GM23338 (cell line): ENCODE results near the gene UBE2I. TPM values are rescaled to one million over a fixed set of nuclear protein-coding genes. Genes with fewer than 3 reads are reported as not detected.

Experiments used
- ATAC-seq: fragments of 200-7000 bp; cut with Tn5 transposase; 3 replicates; pipeline ENCODE4 v1.9.1; 2020
- DNase-seq: peaks from one replicate; pipeline ENCODE4 v3.0.0-alpha.2; 2015; ENCODE audit warnings: low spot score
- H2AFZ ChIP-seq: fragments of 200-600 bp; sonication (generic); 2 replicates; pipeline ENCODE4 v1.8.0; 2016; ENCODE audit warnings: antibody characterized with exemption, mild to moderate bottlenecking, moderate library complexity
- H3F3A ChIP-seq: fragments of 200-600 bp; sonication (generic); replicated peaks from 2 replicates; pipeline ENCODE4 v1.8.0; 2017; ENCODE audit warnings: antibody characterized with exemption, mixed run types, low read depth
- H3K27ac ChIP-seq: fragments of 200-600 bp; sonication (generic); 2 replicates; pipeline ENCODE4 v1.6.1; 2016; ENCODE audit warnings: low read depth
- H3K27me3 ChIP-seq: fragments of 200-600 bp; sonication (generic); 2 replicates; pipeline ENCODE4 v1.8.0; 2016; ENCODE audit warnings: mild to moderate bottlenecking, mixed run types, moderate library complexity; ENCODE audit not compliant: insufficient read depth
- H3K36me3 ChIP-seq: fragments of 200-600 bp; sonication (generic); 2 replicates; pipeline ENCODE4 v1.8.0; 2016; ENCODE audit warnings: mild to moderate bottlenecking; ENCODE audit not compliant: insufficient read depth
- H3K4me1 ChIP-seq: fragments of 200-600 bp; sonication (generic); 2 replicates; pipeline ENCODE4 v1.8.0; 2016; ENCODE audit warnings: mild to moderate bottlenecking, moderate library complexity; ENCODE audit not compliant: insufficient read depth
- H3K4me2 ChIP-seq: fragments of 200-600 bp; sonication (generic); 2 replicates; pipeline ENCODE4 v1.7.1; 2017; ENCODE audit warnings: mixed run types
- H3K4me3 ChIP-seq: fragments of 200-600 bp; sonication (generic); 2 replicates; pipeline ENCODE4 v1.6.1; 2016; ENCODE audit warnings: mixed run types
- H3K79me2 ChIP-seq: fragments of 200-600 bp; sonication (generic); replicated peaks from 2 replicates; pipeline ENCODE4 v1.8.0; 2017; ENCODE audit warnings: mild to moderate bottlenecking; ENCODE audit not compliant: insufficient read depth
- H3K9me2 ChIP-seq: fragments of 200-600 bp; sonication (generic); 2 replicates; pipeline ENCODE4 v1.8.0; 2017; ENCODE audit not compliant: insufficient read depth
- H4K20me1 ChIP-seq: fragments of 200-600 bp; sonication (generic); replicated peaks from 2 replicates; pipeline ENCODE4 v1.8.0; 2017; ENCODE audit warnings: mild to moderate bottlenecking; ENCODE audit not compliant: insufficient read depth
- H3K27ac Mint-ChIP-seq: 2 replicates; pipeline ENCODE4 v1.8.0; 2020; ENCODE audit warnings: inconsistent platforms, mild to moderate bottlenecking, moderate library complexity, mixed read lengths
- H3K27me3 Mint-ChIP-seq: 3 replicates; pipeline ENCODE4 v1.8.0; 2022; ENCODE audit warnings: low read depth, mild to moderate bottlenecking, moderate library complexity, mixed read lengths, inconsistent platforms; ENCODE audit not compliant: insufficient read depth, poor library complexity
- H3K36me3 Mint-ChIP-seq: 3 replicates; pipeline ENCODE4 v1.8.0; 2021; ENCODE audit warnings: low read depth, mild to moderate bottlenecking, inconsistent platforms, moderate library complexity, mixed read lengths
- H3K4me1 Mint-ChIP-seq: 3 replicates; pipeline ENCODE4 v1.8.0; 2020; ENCODE audit warnings: mild to moderate bottlenecking, inconsistent platforms, mixed read lengths
- H3K4me3 Mint-ChIP-seq: 3 replicates; pipeline ENCODE4 v1.8.0; 2021; ENCODE audit warnings: moderate library complexity, mild to moderate bottlenecking, inconsistent platforms, mixed read lengths
- H3K9me3 Mint-ChIP-seq: 3 replicates; pipeline ENCODE4 v1.8.0; 2020; ENCODE audit warnings: moderate library complexity, mild to moderate bottlenecking, inconsistent platforms, mixed read lengths
- CREB1 ChIP-seq: fragments of 250-450 bp; sonication (Bioruptor Pico); IDR thresholded peaks from 2 replicates; pipeline ENCODE4 v1.5.0; 2020; ENCODE audit warnings: low read depth, mild to moderate bottlenecking, moderate library complexity
- JUNB ChIP-seq: IDR thresholded peaks from one replicate; pipeline ENCODE4 v1.6.1; 2016; ENCODE audit warnings: antibody characterized with exemption; ENCODE audit not compliant: unreplicated experiment
- POLR2AphosphoS5 ChIP-seq: IDR thresholded peaks from 2 replicates; pipeline ENCODE4 v1.6.1; 2016; ENCODE audit warnings: antibody characterized with exemption, low read depth
- ZNF331 ChIP-seq: fragments of 250-450 bp; sonication (Bioruptor Pico); IDR thresholded peaks from 2 replicates; pipeline ENCODE4 v1.5.0; 2020; ENCODE audit warnings: low read depth, mild to moderate bottlenecking, moderate library complexity
- polyA plus RNA-seq: library from polyadenylated mRNA; unstranded; fragments of >200 nt; fragmentation: Nextera tagmentation; extraction: Ambion mirVana; gene quantifications from 2 replicates; pipeline ENCODE4 v1.2.1, GENCODE V29; 2016
- total RNA-seq: library from RNA; depleted of rRNA; stranded (reverse); fragments of >200 nt; shearing (Covaris generic); gene quantifications from 2 replicates; pipeline ENCODE4 v1.2.3, GENCODE V29; 2014
- TF ChIP-seq, protein P1 (sequence below): IDR thresholded peaks from one replicate; pipeline ENCODE4 v1.6.1; 2018; ENCODE audit warnings: antibody characterized with exemption; ENCODE audit not compliant: unreplicated experiment
- TF ChIP-seq, protein P2 (sequence below), 2 experiments: fragments of 200-600 bp in 1 of 2; sonication (generic) in 1 of 2; conservative IDR thresholded peaks; 2 replicates each; pipeline versions ENCODE4 v1.5.1 to v1.6.1; 2016 to 2017; ENCODE audit warnings: antibody characterized with exemption in 2 of 2, low read depth in 2 of 2, mild to moderate bottlenecking in 2 of 2, moderate library complexity in 1 of 2
- TF ChIP-seq, protein P3 (sequence below): fragments of 250-450 bp; sonication (Bioruptor Pico); IDR thresholded peaks from 2 replicates; pipeline ENCODE4 v1.5.0; 2020; ENCODE audit warnings: mild to moderate bottlenecking, moderate library complexity

UBE2I gene
- total and polyA plus RNA-seq, 2 experiments from 2014 or later = 116 to 220 TPM

DNA sequence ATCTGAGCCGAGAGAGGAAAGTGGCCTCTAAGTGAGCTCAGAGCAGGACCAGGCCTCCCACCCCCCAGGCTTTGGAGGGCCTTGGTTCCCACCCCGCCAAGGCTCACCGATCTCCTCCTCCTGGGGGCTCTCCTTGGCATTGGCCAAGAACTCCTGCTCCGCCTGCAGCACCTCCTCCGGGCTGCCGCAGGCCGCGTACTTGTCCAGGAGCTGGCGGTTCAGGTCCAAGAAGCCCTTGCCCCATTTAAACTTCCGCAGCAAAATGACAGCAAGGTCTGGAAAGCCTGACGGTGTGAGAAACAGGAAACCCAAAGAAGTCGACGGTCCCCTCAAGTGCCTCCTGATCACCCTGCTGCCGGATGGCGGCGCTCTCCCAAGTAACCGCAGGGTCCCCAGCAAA lies 40.5 kb downstream of the UBE2I start:
- ATAC-seq (no peak), DNase-seq (no peak)
- H4K20me1 ChIP-seq = peaks cover 4% of the 10 kb centered on the region; the same call in 1 of the 2 replicates
- H3F3A ChIP-seq = no peaks in the 10 kb centered on the region; the same call in 1 of the 2 replicates
- H3K36me3 Mint-ChIP-seq = peaks cover 4% of the 10 kb centered on the region; the same call in 2 of the 3 replicates
- H3K36me3 ChIP-seq = no peaks in the 10 kb centered on the region; the same call in 1 of the 2 replicates
- peaks cover 7% of the 10 kb centered on the region; the same call in 1 of the 2 replicates for H3K4me1 ChIP-seq
- peaks cover 28% of the 10 kb centered on the region for H3K27me3 Mint-ChIP-seq
- peaks cover 3% of the 10 kb centered on the region for H3K9me3 Mint-ChIP-seq
- peaks cover 6% of the 10 kb centered on the region for H3K4me1 Mint-ChIP-seq
- no peak overlapping the region for H3K4me2 ChIP-seq
- H3K79me2 ChIP-seq = peaks cover 30% of the 10 kb centered on the region
- no peak overlapping the region for H2AFZ ChIP-seq
- TF ChIP-seq, protein P1, sequence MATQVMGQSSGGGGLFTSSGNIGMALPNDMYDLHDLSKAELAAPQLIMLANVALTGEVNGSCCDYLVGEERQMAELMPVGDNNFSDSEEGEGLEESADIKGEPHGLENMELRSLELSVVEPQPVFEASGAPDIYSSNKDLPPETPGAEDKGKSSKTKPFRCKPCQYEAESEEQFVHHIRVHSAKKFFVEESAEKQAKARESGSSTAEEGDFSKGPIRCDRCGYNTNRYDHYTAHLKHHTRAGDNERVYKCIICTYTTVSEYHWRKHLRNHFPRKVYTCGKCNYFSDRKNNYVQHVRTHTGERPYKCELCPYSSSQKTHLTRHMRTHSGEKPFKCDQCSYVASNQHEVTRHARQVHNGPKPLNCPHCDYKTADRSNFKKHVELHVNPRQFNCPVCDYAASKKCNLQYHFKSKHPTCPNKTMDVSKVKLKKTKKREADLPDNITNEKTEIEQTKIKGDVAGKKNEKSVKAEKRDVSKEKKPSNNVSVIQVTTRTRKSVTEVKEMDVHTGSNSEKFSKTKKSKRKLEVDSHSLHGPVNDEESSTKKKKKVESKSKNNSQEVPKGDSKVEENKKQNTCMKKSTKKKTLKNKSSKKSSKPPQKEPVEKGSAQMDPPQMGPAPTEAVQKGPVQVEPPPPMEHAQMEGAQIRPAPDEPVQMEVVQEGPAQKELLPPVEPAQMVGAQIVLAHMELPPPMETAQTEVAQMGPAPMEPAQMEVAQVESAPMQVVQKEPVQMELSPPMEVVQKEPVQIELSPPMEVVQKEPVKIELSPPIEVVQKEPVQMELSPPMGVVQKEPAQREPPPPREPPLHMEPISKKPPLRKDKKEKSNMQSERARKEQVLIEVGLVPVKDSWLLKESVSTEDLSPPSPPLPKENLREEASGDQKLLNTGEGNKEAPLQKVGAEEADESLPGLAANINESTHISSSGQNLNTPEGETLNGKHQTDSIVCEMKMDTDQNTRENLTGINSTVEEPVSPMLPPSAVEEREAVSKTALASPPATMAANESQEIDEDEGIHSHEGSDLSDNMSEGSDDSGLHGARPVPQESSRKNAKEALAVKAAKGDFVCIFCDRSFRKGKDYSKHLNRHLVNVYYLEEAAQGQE = no peak
- TF ChIP-seq, protein P2, sequence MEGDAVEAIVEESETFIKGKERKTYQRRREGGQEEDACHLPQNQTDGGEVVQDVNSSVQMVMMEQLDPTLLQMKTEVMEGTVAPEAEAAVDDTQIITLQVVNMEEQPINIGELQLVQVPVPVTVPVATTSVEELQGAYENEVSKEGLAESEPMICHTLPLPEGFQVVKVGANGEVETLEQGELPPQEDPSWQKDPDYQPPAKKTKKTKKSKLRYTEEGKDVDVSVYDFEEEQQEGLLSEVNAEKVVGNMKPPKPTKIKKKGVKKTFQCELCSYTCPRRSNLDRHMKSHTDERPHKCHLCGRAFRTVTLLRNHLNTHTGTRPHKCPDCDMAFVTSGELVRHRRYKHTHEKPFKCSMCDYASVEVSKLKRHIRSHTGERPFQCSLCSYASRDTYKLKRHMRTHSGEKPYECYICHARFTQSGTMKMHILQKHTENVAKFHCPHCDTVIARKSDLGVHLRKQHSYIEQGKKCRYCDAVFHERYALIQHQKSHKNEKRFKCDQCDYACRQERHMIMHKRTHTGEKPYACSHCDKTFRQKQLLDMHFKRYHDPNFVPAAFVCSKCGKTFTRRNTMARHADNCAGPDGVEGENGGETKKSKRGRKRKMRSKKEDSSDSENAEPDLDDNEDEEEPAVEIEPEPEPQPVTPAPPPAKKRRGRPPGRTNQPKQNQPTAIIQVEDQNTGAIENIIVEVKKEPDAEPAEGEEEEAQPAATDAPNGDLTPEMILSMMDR (conservative IDR thresholded peaks at IDR 0.05; ENCODE audit: low read depth in 2 of 2) = peak in 1 of 2 experiments; percentile 17; a peak in 1 of 4 replicates
- no peaks in the 10 kb centered on the region for H3K27me3 ChIP-seq
- H3K4me3 ChIP-seq = no peak overlapping the region
- peak overlapping the region; percentile 81 for H3K4me3 Mint-ChIP-seq
- H3K27ac ChIP-seq = no peak overlapping the region
- no peak overlapping the region for H3K27ac Mint-ChIP-seq
- H3K9me2 ChIP-seq = no peaks in the 10 kb centered on the region

DNA sequence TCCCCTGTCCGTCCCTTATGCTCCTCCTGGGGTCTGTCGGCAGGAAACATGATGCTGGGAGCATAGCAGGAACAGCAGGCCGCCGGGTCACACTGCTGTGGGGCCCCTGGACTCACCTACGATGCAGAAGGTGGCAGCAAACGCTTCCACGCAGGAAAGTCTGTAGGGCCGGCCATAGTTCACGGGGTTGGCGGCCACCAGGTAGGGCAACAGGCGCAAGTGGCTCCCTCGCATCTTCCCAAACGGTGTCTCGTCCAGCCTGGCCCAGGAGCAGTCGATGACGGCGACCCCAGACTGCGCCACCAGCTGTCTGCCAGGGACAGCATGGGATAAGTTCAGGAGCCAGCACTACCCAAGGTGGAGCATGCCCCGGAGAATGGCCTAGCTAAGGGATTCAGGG lies 41.3 kb downstream of the UBE2I start:
- H3K4me1 ChIP-seq = peaks cover 7% of the 10 kb centered on the region; the same call in 1 of the 2 replicates
- Mint-ChIP-seq H3K36me3 (peaks cover 4% of the 10 kb centered on the region; the same call in 2 of the 3 replicates), H3K4me1 (peaks cover 6% of the 10 kb centered on the region), H3K4me3 (peak overlapping the region; percentile 81), H3K27me3 (peaks cover 28% of the 10 kb centered on the region), H3K9me3 (peaks cover 3% of the 10 kb centered on the region), H3K27ac (no peak overlapping the region)
- H3K36me3 ChIP-seq = no peaks in the 10 kb centered on the region; the same call in 1 of the 2 replicates
- no peak overlapping the region for H3K27ac ChIP-seq
- DNase-seq (no peak), ATAC-seq (no peak)
- peaks cover 30% of the 10 kb centered on the region for H3K79me2 ChIP-seq
- no peaks in the 10 kb centered on the region for H3K27me3 ChIP-seq
- H3K9me2 ChIP-seq = no peaks in the 10 kb centered on the region
- H3K4me3 ChIP-seq = peak overlapping the region; percentile 93
- peak overlapping the region; percentile 94 for H3K4me2 ChIP-seq
- H3F3A ChIP-seq = no peaks in the 10 kb centered on the region; the same call in 1 of the 2 replicates
- no peak overlapping the region for H2AFZ ChIP-seq
- peaks cover 4% of the 10 kb centered on the region; the same call in 1 of the 2 replicates for H4K20me1 ChIP-seq
- TF ChIP-seq, protein P2 (conservative IDR thresholded peaks at IDR 0.05; ENCODE audit: low read depth in 2 of 2) = no peak
- TF ChIP-seq ZNF331 (CRISPR knock-in tag) = no peak
- TF ChIP-seq POLR2AphosphoS5 = no peak
- TF ChIP-seq, protein P3, sequence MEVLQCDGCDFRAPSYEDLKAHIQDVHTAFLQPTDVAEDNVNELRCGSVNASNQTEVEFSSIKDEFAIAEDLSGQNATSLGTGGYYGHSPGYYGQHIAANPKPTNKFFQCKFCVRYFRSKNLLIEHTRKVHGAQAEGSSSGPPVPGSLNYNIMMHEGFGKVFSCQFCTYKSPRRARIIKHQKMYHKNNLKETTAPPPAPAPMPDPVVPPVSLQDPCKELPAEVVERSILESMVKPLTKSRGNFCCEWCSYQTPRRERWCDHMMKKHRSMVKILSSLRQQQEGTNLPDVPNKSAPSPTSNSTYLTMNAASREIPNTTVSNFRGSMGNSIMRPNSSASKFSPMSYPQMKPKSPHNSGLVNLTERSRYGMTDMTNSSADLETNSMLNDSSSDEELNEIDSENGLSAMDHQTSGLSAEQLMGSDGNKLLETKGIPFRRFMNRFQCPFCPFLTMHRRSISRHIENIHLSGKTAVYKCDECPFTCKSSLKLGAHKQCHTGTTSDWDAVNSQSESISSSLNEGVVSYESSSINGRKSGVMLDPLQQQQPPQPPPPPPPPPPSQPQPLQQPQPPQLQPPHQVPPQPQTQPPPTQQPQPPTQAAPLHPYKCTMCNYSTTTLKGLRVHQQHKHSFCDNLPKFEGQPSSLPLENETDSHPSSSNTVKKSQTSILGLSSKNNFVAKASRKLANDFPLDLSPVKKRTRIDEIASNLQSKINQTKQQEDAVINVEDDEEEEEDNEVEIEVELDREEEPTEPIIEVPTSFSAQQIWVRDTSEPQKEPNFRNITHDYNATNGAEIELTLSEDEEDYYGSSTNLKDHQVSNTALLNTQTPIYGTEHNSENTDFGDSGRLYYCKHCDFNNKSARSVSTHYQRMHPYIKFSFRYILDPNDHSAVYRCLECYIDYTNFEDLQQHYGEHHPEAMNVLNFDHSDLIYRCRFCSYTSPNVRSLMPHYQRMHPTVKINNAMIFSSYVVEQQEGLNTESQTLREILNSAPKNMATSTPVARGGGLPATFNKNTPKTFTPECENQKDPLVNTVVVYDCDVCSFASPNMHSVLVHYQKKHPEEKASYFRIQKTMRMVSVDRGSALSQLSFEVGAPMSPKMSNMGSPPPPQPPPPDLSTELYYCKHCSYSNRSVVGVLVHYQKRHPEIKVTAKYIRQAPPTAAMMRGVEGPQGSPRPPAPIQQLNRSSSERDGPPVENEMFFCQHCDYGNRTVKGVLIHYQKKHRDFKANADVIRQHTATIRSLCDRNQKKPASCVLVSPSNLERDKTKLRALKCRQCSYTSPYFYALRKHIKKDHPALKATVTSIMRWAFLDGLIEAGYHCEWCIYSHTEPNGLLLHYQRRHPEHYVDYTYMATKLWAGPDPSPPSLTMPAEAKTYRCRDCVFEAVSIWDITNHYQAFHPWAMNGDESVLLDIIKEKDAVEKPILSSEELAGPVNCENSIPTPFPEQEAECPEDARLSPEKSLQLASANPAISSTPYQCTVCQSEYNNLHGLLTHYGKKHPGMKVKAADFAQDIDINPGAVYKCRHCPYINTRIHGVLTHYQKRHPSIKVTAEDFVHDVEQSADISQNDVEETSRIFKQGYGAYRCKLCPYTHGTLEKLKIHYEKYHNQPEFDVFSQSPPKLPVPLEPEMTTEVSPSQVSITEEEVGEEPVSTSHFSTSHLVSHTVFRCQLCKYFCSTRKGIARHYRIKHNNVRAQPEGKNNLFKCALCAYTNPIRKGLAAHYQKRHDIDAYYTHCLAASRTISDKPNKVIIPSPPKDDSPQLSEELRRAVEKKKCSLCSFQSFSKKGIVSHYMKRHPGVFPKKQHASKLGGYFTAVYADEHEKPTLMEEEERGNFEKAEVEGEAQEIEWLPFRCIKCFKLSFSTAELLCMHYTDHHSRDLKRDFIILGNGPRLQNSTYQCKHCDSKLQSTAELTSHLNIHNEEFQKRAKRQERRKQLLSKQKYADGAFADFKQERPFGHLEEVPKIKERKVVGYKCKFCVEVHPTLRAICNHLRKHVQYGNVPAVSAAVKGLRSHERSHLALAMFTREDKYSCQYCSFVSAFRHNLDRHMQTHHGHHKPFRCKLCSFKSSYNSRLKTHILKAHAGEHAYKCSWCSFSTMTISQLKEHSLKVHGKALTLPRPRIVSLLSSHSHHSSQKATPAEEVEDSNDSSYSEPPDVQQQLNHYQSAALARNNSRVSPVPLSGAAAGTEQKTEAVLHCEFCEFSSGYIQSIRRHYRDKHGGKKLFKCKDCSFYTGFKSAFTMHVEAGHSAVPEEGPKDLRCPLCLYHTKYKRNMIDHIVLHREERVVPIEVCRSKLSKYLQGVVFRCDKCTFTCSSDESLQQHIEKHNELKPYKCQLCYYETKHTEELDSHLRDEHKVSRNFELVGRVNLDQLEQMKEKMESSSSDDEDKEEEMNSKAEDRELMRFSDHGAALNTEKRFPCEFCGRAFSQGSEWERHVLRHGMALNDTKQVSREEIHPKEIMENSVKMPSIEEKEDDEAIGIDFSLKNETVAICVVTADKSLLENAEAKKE (CRISPR knock-in tag) = no peak
- no peak for TF ChIP-seq CREB1
- TF ChIP-seq JUNB = no peak
